Activated naive CD4-positive, alpha-beta T cell treated with anti-CD3 and anti-CD28 coated beads, Interleukin-2, amount 50 U/mL, for 16 hours (primary cell): Measurements from ENCODE around the gene CCR7.

ENCODE experiments used
- DNase-seq: peaks from one replicate; pipeline ENCODE4 v3.0.0-alpha.2; 2020

The CCR7 gene

GRCh38 chr17:40564883-40565768 is at the start of gene CCR7:
CCR7 (minus strand) TSS chr17:40565472; CDS start chr17:40565409, 63 bp downstream.
- peak; percentile 72 for DNase-seq

GRCh38 chr17:40614431-40615067 is 49.3 kb upstream of the CCR7 start:
- DNase-seq = no peak

- DNase-seq = no peak
Observed at GRCh38 chr17:40613467-40614154, 48.3 kb upstream of the CCR7 start.

- DNase-seq = peak; percentile 66
Observed at GRCh38 chr17:40612599-40613244, 47.5 kb upstream of the CCR7 start.

GRCh38 chr17:40611840-40612474 is 46.7 kb upstream of the CCR7 start:
- no peak for DNase-seq

GRCh38 chr17:40610359-40610758 is 45.1 kb upstream of the CCR7 start:
- DNase-seq = no peak

GRCh38 chr17:40608061-40608581 is 42.8 kb upstream of the CCR7 start:
- DNase-seq = no peak

- DNase-seq = no peak
Observed at GRCh38 chr17:40607641-40608040, 42.4 kb upstream of the CCR7 start.

GRCh38 chr17:40606548-40607353 is 41.5 kb upstream of the CCR7 start:
- no peak for DNase-seq

GRCh38 chr17:40605306-40605705 is 40.0 kb upstream of the CCR7 start:
- peak; percentile 76 for DNase-seq

GRCh38 chr17:40604327-40605080 is 39.2 kb upstream of the CCR7 start:
- no peak for DNase-seq

- DNase-seq = peak; percentile 77
Observed at GRCh38 chr17:40602445-40603443, 37.5 kb upstream of the CCR7 start.

GRCh38 chr17:40600486-40601046 is 35.3 kb upstream of the CCR7 start:
- no peak for DNase-seq

- DNase-seq = no peak
Observed at GRCh38 chr17:40599468-40599763, 34.1 kb upstream of the CCR7 start.

- peak; percentile 90 for DNase-seq
Observed at GRCh38 chr17:40598619-40599467, 33.6 kb upstream of the CCR7 start.

GRCh38 chr17:40598301-40598618 is 33.0 kb upstream of the CCR7 start:
- DNase-seq = no peak

GRCh38 chr17:40597556-40598300 is 32.5 kb upstream of the CCR7 start:
- no peak for DNase-seq

GRCh38 chr17:40597156-40597555 is 31.9 kb upstream of the CCR7 start:
- no peak for DNase-seq
